ENCODE results near the gene TMEM263.

- TF ChIP-seq TCF7L2 (IDR thresholded peaks at IDR 0.05; ENCODE audit: low read depth, low read length), result no peak
- no peak for TF ChIP-seq CTCF (IDR thresholded peaks at IDR 0.05)
- no peak for TF ChIP-seq REST (IDR thresholded peaks at IDR 0.05; ENCODE audit: insufficient read depth in 1 of 2, low read depth in 2 of 2, low read length in 1 of 2)
- no peak for TF ChIP-seq POLR2AphosphoS5 (IDR thresholded peaks at IDR 0.05; ENCODE audit: low read depth, low read length)
Observed at GRCh38 chr12:106924268-106924861, 31.3 kb upstream of the TMEM263 start.
